NCI-H1417 treated with DMSO at 0.1 percent for 48 hours (cell line): Measurements from ENCODE around the gene FBN2.

ENCODE experiments used
- DNase-seq: peaks from one replicate; lab custom pipeline; 2025; lab: John Stamatoyannopoulos, UW

The FBN2 gene

DNA sequence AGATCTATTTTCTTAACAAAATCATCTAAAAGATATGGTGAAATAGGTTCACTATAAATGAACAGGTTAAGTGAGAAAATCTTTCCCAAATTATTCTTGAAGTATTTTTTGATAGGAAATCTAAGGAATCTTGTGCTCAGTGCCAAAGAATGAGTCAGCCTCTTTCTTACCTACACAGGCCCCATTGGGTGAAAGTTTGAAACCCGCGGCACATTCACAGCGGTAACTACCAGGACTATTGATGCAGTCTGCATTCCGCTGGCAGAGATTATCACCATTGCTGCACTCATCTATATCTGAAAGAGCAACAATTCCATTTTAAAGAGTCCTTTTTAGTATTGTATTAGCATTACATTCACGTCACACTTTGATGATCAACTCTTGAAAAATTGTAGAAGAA lies 232.7 kb downstream of the FBN2 start:
- DNase-seq: no peak

DNA sequence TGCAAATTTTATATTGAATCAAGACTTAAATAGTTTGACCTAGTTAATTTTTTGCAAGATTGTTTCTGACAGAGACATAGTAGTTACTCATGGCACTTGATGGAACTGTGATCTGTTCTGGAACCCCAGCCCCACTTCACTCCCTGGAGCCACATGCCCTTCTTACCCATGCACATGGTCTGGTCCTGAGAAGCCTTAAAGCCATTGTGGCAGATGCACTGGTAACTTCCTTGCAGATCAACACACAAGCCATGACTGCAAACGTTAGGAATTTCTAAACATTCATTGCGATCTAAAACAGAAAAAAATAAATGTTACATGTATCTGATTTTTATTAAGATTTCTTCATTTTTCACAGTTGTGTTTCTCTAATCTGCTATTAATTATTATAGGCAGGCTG lies 233.3 kb downstream of the FBN2 start:
- DNase-seq: no peak

- no peak for DNase-seq
Measured at GRCh38 chr5:128304088-128304487, 234.0 kb downstream of the FBN2 start.

DNA sequence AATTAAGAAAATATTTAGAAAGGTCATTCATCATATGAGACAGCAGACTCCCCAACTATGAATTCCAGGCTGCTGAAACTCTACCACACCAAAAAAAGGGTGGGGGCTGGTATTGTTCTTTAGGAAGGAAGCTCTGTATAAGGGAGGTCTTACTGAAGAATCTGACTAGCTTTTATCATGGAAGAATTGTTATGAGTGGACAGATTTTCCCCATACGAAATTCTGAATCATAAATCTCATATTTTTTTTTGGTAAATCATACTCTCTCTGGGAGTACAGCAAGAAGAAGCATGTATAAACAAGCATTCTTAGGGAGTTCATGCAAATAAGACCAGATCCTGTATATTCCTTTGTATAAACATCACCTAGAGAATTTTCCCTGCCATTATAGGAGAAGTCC lies 234.5 kb downstream of the FBN2 start:
- DNase-seq: no peak

GRCh38 chr5:128300181-128300580 lies 237.9 kb downstream of the FBN2 start:
- no peak for DNase-seq

DNA sequence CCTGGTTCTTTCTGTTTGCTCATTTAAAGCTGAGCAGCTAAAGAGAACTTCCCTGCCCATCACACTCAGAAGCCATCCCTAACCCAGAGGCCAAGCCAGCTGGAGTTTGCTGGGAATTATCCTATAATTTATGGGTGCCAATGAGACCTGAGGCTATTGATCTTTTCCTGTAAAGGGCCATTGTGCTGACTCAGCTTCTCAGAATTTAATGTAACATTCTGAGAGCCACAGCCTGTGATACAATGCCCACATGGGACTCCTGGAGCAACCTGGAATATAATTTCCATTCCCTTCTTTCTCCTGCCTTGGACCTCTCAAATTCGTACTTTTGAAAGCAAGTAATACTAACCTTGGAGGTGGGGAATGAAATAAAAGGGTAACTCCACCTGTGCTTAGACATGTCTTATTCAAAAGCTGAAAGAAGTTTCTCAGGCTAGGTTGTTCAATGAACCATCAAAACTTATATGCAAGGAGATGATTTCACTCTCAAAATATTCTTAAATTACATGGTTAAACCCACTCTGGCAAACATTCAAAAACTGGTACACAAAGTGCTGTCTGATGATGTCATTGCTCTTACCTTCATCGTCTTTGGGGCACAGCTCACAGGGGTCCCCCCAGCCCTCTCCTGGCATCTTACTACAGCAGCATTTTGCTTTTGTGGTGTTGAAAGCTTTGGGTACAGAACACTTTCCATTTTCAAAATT lies 247.7 kb downstream of the FBN2 start:
- no peak for DNase-seq

DNA sequence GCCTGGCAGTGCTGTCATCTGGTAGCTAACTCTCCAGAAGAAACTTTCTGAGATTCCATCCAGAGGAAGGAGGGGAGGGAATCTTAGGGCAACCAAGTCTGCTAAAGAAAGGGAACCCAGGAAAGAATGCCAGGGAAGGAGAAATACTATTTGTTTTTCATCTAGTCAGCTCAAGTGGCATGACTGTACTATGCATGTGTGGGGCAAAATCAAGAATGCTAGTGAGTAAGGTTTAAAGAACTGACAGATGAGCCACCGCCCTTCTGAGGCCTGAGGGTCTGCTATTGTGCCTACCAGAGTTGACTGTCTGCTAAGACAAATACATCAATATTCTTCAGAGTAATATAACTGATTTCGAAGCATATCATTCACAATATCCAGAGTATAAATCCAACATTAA lies 250.3 kb downstream of the FBN2 start:
- no peak for DNase-seq

- no peak for DNase-seq
Measured at GRCh38 chr5:128284236-128284635, 253.8 kb downstream of the FBN2 start.

DNA sequence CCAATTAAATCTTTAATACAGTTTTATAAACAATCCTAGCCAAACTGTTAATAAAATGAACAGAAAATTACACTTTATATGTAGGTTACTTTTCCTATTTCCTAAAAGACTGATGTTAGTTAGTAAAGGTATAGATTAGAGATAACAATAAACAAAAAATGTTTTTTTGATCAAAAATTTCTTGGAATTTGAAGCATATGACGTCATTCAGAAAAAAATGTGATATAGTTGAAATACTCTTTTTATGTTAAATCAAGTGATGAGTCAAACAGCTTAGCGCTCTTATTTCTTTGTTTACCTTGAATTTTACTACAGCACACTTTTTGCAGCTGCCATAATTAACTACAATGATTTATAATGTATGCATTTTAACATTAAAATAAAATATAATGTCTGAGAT lies 258.7 kb downstream of the FBN2 start:
- no peak for DNase-seq

GRCh38 chr5:128276537-128277216 lies 261.4 kb downstream of the FBN2 start:
- no peak for DNase-seq

GRCh38 chr5:128274441-128274840 lies 263.6 kb downstream of the FBN2 start:
- peak; percentile 37 for DNase-seq

DNA sequence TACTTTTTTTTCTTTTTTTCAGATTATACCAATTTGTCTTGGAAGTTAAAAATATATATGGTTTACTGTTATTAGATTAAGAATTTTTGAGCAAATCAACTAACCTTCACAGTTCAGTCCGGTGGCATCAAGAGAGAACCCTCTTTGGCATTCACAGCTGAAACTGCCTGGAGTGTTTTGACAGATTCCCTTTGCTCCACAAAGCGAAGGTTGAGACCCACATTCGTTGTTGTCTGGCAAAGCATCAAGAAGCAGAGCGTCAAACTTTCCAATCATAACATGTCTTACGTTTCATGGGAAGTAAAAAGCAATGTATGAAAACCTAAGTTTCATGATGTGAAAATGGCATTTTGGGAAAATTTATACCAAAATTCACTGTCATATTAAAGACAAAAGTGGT lies 264.3 kb downstream of the FBN2 start:
- no peak for DNase-seq

DNA sequence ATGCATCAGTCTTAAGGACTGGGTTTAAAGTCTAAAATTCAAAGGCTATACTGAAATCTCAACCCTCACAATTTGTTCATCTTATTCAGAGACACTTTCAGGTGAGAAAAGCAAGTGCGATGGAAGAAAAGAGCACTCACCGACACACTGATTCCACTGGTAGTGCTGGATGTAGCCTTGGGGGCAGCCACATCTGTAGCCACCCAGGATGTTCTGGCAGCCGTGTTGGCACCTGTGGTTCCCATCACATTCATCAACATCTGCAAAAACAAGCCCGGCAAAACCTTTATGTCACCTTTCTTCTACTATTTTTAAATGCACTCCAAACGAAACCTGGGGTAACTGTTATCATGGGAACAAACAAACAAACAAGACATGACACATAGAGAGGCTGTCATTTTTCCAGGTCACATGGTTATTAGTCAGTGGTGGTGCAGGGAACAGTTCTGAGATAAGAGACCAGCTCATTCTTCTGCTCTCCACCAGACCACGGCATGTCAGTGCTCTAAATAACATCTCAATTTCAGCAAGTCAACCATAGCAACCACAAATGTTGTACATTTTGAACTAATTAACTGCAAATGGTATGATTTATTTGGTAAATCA lies 266.1 kb downstream of the FBN2 start:
- DNase-seq: no peak

DNA sequence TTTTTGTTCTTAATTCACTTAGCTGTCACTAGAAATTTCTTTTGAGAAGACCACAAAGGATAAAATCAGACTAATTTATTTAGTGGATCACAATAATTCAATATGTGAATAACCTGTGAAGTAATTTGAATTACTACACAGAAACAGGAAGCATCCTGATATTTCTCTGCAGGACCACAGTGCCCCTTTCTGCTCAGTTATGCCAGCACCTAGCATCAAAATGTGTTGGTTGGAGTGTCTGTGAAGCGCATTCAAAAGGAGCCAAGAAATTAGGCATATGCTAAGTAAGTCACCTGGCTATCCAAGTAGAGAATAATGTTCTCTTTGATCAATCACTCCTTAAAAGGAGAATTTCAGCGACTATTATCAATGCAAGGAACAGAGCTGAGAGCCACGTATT lies 267.0 kb downstream of the FBN2 start:
- no peak for DNase-seq

- no peak for DNase-seq
Measured at GRCh38 chr5:128264564-128265360, 273.3 kb downstream of the FBN2 start.

DNA sequence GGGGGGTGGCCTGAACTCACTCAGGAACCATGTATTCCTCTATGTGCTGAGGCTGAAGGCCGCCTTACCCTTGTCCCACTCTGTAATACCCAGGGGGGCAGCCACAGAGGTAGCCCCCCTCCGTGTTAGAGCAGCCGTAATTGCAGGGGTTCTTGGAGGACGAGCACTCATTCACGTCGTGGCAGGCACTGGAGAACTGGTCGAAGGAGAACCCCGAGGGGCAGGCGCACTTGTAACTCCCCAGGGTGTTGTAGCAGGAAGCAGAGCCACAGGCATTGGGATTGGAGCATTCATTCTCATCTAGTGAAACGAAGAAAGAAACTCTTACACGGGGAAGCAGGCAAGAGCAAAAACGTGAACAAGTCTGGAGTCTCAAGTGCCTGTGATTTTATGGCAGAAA lies 274.7 kb downstream of the FBN2 start:
- DNase-seq: no peak

DNA sequence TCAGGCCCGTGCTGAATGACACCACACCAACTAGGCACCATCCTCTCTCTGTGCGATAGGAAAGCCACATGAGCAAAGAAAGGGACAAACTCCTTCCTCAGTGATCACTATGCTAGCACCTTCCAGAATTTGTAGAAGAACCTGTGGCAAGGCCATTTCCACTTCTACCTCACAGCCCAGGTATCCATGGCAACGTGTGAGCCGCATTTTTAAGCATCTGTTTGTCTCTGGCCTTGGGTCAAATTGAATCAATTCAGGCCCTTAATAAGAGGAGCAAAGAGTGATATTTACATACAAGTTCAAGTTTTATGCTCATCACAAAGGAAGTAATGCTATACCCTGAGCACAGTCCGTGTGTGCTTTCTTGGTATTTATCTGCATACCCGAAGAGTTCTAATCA lies 275.1 kb downstream of the FBN2 start:
- no peak for DNase-seq

GRCh38 chr5:128259607-128260021 lies 278.4 kb downstream of the FBN2 start:
- no peak for DNase-seq

DNA sequence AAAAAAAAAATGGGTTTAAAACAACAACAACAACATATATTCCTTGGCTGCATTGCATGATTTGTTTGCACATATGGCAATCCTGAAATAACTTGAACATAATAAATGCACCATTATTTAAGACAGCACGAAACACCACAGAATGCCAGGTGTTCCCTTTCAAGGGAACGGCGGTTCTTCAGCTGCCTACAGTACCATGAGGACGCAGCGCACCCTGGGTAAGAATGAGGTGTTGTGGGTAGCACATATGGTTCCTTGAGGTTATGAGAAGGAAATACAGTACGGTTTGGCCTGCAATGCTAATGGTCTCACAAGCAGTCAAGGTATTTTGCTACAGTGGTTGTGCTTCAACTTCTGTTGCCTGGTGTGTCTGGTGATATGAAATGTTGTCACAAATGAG lies 279.7 kb downstream of the FBN2 start:
- DNase-seq: no peak

DNA sequence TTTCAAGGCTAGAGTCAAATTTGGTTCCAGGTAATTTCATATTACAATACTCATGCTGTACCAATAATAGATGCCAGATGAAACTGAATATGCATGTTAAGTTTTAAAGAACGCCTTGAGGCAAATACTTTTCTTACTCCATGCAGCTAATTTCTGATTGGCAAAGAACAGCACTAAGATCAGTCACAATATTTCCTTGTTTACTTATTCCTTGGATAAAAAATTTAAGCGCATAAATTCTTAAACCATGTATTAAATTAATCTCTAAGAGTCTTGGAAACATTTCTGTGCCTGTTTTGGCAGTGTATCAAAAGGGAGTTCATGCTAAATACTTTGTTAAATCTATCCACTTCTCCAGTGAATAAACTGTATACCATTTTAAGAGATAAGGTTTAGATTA lies 281.0 kb downstream of the FBN2 start:
- no peak for DNase-seq

DNA sequence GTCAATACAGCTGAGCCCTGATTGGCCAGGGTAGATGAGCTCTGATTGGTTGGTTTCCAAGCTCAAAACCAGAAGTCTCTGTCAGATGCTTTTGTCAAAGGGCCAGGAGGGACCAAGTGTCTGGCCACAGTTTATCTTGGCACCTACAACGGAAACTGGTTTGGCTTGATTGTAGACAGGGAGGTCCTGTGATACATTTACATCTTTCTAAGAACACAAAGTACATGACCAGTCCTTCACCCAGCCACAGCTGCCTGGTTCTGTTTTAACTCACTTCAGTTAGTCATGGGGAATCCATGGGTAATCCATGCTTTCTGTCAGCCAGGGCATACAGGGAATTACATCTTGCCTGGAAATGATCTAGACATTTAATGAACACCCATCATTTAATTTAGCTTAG lies 283.3 kb downstream of the FBN2 start:
- DNase-seq: no peak

DNA sequence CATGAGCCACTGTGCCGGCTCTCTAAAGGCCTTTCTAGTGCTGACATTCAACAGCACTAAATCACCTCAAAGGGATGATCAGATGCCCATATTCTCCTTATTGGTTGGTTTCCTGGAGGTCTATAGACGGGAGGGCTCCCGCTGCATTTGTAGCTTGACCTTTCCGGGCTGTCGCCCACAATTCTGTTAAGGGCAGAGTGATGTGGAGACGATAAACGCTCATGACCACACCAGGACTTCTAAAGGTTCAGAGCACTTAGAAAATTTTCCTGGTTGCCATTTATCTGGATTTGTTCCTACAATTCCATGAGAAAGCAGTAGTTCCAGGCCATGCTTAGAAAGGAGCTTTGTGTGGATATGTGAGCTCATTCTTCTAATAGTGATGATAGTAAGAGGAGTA lies 284.2 kb downstream of the FBN2 start:
- no peak for DNase-seq

- no peak for DNase-seq
Measured at GRCh38 chr5:128253161-128253560, 284.9 kb downstream of the FBN2 start.
